GM18867 (cell line): ENCODE measurements around the gene NINL.
"Not testable (repeated sequence)": the region's sequence is repeated elsewhere in the genome, so short reads cannot be mapped to it uniquely, and the experiment has no call there.

Experiments used
- ATAC-seq: cut with Tn5 transposase; IDR thresholded peaks from one replicate; pipeline ENCODE4 v1.9.1; 2021; ENCODE audit warnings: mild to moderate bottlenecking, moderate library complexity; ENCODE audit not compliant: unreplicated experiment

Gene NINL

GRCh38 chr20:25584905-25585704 is at the start of gene NINL:
NINL (minus strand) TSS chr20:25585531; CDS start chr20:25526587, 58,944 bp downstream.
- ATAC-seq = no peak

GRCh38 chr20:25632940-25633790 is 47.8 kb upstream of the NINL start:
- no peak for ATAC-seq

- not testable (repeated sequence) for ATAC-seq
Observed at GRCh38 chr20:25630615-25631014, 45.3 kb upstream of the NINL start.

- ATAC-seq = no peak
Observed at GRCh38 chr20:25629816-25630499, 44.6 kb upstream of the NINL start.

- ATAC-seq = no peak
Observed at GRCh38 chr20:25626779-25627178, 41.4 kb upstream of the NINL start.

- ATAC-seq = no peak
Observed at GRCh38 chr20:25624500-25624939, 39.2 kb upstream of the NINL start.

GRCh38 chr20:25623736-25624499 is 38.6 kb upstream of the NINL start, which contains the start of gene NANP:
NANP (minus strand) TSS chr20:25624014; CDS start chr20:25623948, 66 bp downstream.
- peak; percentile 82 for ATAC-seq

- peak; percentile 30 for ATAC-seq
Observed at GRCh38 chr20:25623225-25623735, 37.9 kb upstream of the NINL start.

GRCh38 chr20:25622450-25623224 is 37.3 kb upstream of the NINL start:
- no peak for ATAC-seq

GRCh38 chr20:25622049-25622448 is 36.7 kb upstream of the NINL start:
- no peak for ATAC-seq

GRCh38 chr20:25619514-25619913 is 34.2 kb upstream of the NINL start:
- ATAC-seq = no peak

- no peak for ATAC-seq
Observed at GRCh38 chr20:25608774-25609173, 23.4 kb upstream of the NINL start.

- ATAC-seq = no peak
Observed at GRCh38 chr20:25606094-25606695, 20.9 kb upstream of the NINL start.

GRCh38 chr20:25605148-25605547 is 19.8 kb upstream of the NINL start:
- no peak for ATAC-seq

GRCh38 chr20:25604611-25605010 is 19.3 kb upstream of the NINL start:
- ATAC-seq = no peak

- ATAC-seq = not testable (repeated sequence)
Observed at GRCh38 chr20:25602914-25603309, 17.6 kb upstream of the NINL start.

GRCh38 chr20:25602191-25602913 is 17.0 kb upstream of the NINL start:
- not testable (repeated sequence) for ATAC-seq

- no peak for ATAC-seq
Observed at GRCh38 chr20:25601659-25602058, 16.3 kb upstream of the NINL start.
